Natural killer cell (primary cell): Measurements from ENCODE around the gene UBL7. TPM values are rescaled to one million over a fixed set of nuclear protein-coding genes. Genes with fewer than 3 reads are reported as not detected.

ENCODE experiments used
- ATAC-seq, 3 donors: fragments of 150-1000 bp in 2 of 3; fragments of 200-7000 bp in 1 of 3; cut with Tn5 transposase; 1 replicate in 1 of 3; 2 replicates in 2 of 3; pipeline ENCODE4 v1.10.0; 2021; ENCODE audit warnings: mild to moderate bottlenecking in 2 of 3, moderate library complexity in 2 of 3
- DNase-seq, 2 donors: peaks; one replicate each; pipeline versions ENCODE4 v3.0.0 to v3.0.0-alpha.2; 2013 to 2021; ENCODE audit warnings: mixed read lengths in 1 of 2
- H3K27ac ChIP-seq: one replicate; pipeline ENCODE4 v1.5.1; 2013; ENCODE audit warnings: mild to moderate bottlenecking, low read length
- H3K27me3 ChIP-seq: one replicate; pipeline ENCODE4 v1.6.1; 2013; ENCODE audit warnings: low read length; ENCODE audit not compliant: control insufficient read depth, insufficient read depth
- H3K36me3 ChIP-seq: one replicate; pipeline ENCODE4 v1.6.1; 2013; ENCODE audit warnings: low read length; ENCODE audit not compliant: control insufficient read depth, insufficient read depth
- H3K4me1 ChIP-seq: one replicate; pipeline ENCODE4 v1.6.1; 2013; ENCODE audit warnings: low read length; ENCODE audit not compliant: control insufficient read depth, insufficient read depth
- H3K4me3 ChIP-seq: one replicate; pipeline ENCODE4 v1.5.1; 2013; ENCODE audit warnings: low read length
- H3K9me3 ChIP-seq: one replicate; pipeline ENCODE4 v1.6.1; 2013; ENCODE audit warnings: low read length; ENCODE audit not compliant: control insufficient read depth, insufficient read depth
- H3K27ac Mint-ChIP-seq, 2 donors: one replicate each; pipeline ENCODE4 v1.8.0; 2022; ENCODE audit warnings: mild to moderate bottlenecking in 2 of 2, mixed read lengths in 2 of 2, moderate library complexity in 1 of 2
- H3K27me3 Mint-ChIP-seq, 2 donors: one replicate each; pipeline ENCODE4 v1.8.0; 2022; ENCODE audit warnings: low read depth in 2 of 2, mixed read lengths in 2 of 2
- H3K36me3 Mint-ChIP-seq: one replicate; pipeline ENCODE4 v1.8.0; 2022; ENCODE audit warnings: mixed read lengths
- H3K4me1 Mint-ChIP-seq, 2 donors: one replicate each; pipeline ENCODE4 v1.8.0; 2022; ENCODE audit warnings: mixed read lengths in 2 of 2
- H3K4me3 Mint-ChIP-seq: one replicate; pipeline ENCODE4 v1.8.0; 2022; ENCODE audit warnings: mild to moderate bottlenecking, moderate library complexity, mixed read lengths
- H3K9me3 Mint-ChIP-seq, 2 donors: one replicate each; pipeline ENCODE4 v1.8.0; 2022; ENCODE audit warnings: mixed read lengths in 2 of 2
- WGBS: methylation state at CpG from one replicate; pipeline ENCODE4 v1.1.7; 2013; ENCODE audit warnings: missing lambda C conversion rate; ENCODE audit not compliant: insufficient coverage; 5-methylcytosine and 5-hydroxymethylcytosine counted together
- intact Hi-C: fragments of 100-400 bp; cut with micrococcal nuclease; formaldehyde crosslinking; loops from one replicate; pipeline ENCODE4 v1.14.2; 2022
- total RNA-seq, 4 donors: library from RNA; stranded (reverse); fragments of 120-200 nt in 1 of 4; gene quantifications; one replicate each; pipeline versions ENCODE4 v1.2.3 to v1.2.4, GENCODE V29; 2013 to 2022
- TF ChIP-seq, protein P1 (sequence below): fragments of 200-600 bp; IDR thresholded peaks from one replicate; pipeline ENCODE4 v1.8.0; 2022; ENCODE audit warnings: antibody characterized with exemption

Gene UBL7
- total RNA-seq, 3 donors from 2014 or later (not counting 1 experiment from before 2014, with no cell fraction given), result 25.1 to 38.7 (median 29.0) TPM

DNA sequence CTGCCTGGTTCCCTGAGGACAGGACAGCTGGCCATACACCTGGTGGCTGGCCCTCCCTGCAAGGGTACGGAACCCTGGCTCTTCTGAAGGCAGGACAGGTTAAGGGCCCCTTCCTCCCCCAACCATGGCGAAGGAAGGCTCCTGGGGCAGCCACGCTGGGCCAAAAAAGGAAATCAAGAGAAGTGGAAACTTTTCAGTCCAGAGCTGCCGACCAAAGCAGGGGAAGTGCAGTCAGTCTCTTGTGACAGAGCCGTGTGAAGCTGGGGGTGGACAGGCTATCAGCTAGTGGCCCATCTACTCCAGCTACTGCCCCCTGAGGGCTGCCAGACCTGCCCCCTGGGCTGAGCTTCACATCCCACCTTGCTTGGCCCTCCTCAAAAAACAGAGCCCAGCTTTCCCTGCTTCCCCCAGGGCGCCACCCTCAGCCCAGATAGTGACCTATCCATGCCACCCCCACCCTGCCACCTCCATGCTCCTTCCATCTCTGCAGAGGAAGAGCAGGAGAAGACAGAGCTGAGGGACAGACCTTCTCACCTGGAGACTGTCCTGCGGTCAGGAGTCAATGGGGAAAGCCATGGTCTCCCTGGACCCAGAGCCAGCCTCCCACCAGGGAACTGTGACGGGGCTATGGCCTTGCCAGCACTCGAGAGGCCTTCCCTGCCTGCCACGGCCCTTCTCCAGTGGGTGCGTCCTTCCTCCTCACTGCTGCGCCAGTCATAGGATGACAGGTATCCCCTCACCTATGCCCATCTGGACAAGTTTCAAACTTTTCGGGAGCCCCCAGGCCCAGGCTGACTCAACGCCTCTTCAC, 31.8 kb downstream of the UBL7 start:
- Histone ChIP-seq H3K36me3 (no peaks in the 10 kb centered on the region), H3K4me1 (peaks cover 70% of the 10 kb centered on the region), H3K4me3 (no peak overlapping the region), H3K9me3 (no peaks in the 10 kb centered on the region), H3K27me3 (no peaks in the 10 kb centered on the region), H3K27ac (peak overlapping the region; percentile 27)
- TF ChIP-seq, protein P1, sequence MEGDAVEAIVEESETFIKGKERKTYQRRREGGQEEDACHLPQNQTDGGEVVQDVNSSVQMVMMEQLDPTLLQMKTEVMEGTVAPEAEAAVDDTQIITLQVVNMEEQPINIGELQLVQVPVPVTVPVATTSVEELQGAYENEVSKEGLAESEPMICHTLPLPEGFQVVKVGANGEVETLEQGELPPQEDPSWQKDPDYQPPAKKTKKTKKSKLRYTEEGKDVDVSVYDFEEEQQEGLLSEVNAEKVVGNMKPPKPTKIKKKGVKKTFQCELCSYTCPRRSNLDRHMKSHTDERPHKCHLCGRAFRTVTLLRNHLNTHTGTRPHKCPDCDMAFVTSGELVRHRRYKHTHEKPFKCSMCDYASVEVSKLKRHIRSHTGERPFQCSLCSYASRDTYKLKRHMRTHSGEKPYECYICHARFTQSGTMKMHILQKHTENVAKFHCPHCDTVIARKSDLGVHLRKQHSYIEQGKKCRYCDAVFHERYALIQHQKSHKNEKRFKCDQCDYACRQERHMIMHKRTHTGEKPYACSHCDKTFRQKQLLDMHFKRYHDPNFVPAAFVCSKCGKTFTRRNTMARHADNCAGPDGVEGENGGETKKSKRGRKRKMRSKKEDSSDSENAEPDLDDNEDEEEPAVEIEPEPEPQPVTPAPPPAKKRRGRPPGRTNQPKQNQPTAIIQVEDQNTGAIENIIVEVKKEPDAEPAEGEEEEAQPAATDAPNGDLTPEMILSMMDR, result no peak
- no peak overlapping the region for H3K4me3 Mint-ChIP-seq
- H3K4me1 Mint-ChIP-seq, result peaks cover 18 to 59% of the 10 kb centered on the region in 2 donors
- no peaks in the 10 kb centered on the region for H3K36me3 Mint-ChIP-seq
- intact Hi-C loops, result no loop called here
- 69% methylated on average over 14 of the region's 14 CpGs for WGBS
- ATAC-seq (no peak), DNase-seq (no peak)
- peak overlapping the region in 1 of 2 donors; percentile 60 for H3K27ac Mint-ChIP-seq
- H3K27me3 Mint-ChIP-seq, result no peaks in the 10 kb centered on the region
- no peaks in the 10 kb centered on the region for H3K9me3 Mint-ChIP-seq

DNA sequence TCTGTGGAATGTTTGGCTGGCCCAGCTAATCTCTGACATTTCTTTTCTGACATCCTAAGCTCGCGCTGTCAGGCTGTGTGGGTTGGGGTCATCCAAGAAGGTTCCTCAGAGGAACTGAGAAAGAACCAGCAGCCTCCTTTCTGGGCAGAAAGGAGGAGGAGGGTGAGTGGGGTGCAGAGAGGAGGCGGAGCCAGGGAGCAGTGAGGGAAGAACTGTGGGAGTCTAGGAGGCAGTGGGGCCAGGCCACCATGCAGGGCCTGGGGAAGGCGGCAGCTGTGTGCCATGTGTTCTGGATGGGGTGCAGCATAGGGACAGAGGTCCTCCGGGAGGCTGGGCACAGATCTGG, 32.5 kb downstream of the UBL7 start:
- no peak for DNase-seq
- WGBS, result 82% methylated on average over 5 of the region's 5 CpGs
- H3K27ac ChIP-seq, result peak overlapping the region; percentile 27
- no peak overlapping the region for H3K4me3 ChIP-seq
- no peak overlapping the region for H3K4me3 Mint-ChIP-seq
- H3K4me1 ChIP-seq, result peaks cover 75% of the 10 kb centered on the region
- peaks cover 18 to 61% of the 10 kb centered on the region in 2 donors for H3K4me1 Mint-ChIP-seq
- H3K27me3 Mint-ChIP-seq, result no peaks in the 10 kb centered on the region
- no peaks in the 10 kb centered on the region for H3K27me3 ChIP-seq
- no peak for ATAC-seq
- H3K36me3 ChIP-seq, result no peaks in the 10 kb centered on the region
- peak overlapping the region in 1 of 2 donors; percentile 59 for H3K27ac Mint-ChIP-seq
- H3K36me3 Mint-ChIP-seq, result no peaks in the 10 kb centered on the region
- TF ChIP-seq, protein P1, result no peak
- no peaks in the 10 kb centered on the region for H3K9me3 ChIP-seq
- H3K9me3 Mint-ChIP-seq, result no peaks in the 10 kb centered on the region
- intact Hi-C loops, result no loop called here

DNA sequence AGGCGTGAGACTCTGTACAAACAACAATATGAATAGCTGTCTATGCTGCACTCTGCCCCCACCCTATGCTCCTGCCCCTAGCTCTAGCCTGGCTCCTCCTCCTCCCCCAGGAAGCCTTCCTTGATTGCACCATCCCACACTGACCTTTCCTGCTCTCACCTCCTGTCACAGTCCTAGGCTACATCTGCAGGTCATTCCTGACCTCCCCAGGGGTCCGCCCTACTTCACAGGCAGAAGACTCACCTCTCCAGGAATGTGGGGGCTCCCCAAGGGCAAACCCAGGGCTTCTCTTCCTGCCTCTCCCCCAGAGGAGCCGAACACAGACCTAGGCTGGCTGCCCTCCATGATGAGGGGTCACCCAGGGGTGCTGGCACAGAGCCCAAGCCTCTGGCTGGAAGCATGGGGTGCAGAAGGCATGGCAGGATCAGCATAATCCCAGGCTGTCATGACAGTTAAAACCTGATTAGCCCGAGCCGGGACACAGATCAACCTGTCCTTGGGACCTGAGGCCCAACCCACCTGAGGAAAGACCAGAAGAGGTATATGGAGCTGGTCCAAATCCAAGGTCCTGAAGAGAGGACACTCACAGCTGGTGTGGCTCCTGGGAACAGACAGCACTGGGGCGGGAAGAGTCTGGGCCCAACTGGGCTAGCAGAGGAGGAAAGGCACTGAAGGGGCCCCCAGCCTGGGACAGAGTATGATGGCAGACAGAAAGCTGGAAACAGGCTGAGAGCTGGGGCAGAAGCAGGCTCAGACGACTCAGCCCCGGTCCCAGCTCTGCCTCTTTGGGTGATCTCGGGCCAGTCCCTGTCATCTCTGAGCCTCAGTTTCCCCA, 33.1 kb downstream of the UBL7 start:
- WGBS, result 85% methylated on average over 9 of the region's 9 CpGs
- peaks cover 18 to 62% of the 10 kb centered on the region in 2 donors for H3K4me1 Mint-ChIP-seq

More for the DNA sequence above, 33.1 kb downstream of the UBL7 start:
- intact Hi-C loops, result no loop called here
- H3K27ac ChIP-seq, result no peak overlapping the region
- H3K4me3 Mint-ChIP-seq, result no peak overlapping the region
- H3K36me3 Mint-ChIP-seq, result no peaks in the 10 kb centered on the region
- no peaks in the 10 kb centered on the region for H3K36me3 ChIP-seq
- no peaks in the 10 kb centered on the region for H3K27me3 Mint-ChIP-seq
- ATAC-seq, result no peak
- no peak overlapping the region for H3K4me3 ChIP-seq
- H3K27me3 ChIP-seq, result no peaks in the 10 kb centered on the region
- no peaks in the 10 kb centered on the region for H3K9me3 Mint-ChIP-seq
- DNase-seq, result no peak
- TF ChIP-seq, protein P1, result no peak
- H3K9me3 ChIP-seq, result no peaks in the 10 kb centered on the region
- H3K27ac Mint-ChIP-seq, result peak overlapping the region in 1 of 2 donors; percentile 59
- H3K4me1 ChIP-seq, result peaks cover 80% of the 10 kb centered on the region
